GM13977 (cell line): ENCODE results near the gene MFSD2A.

Source experiments
- DNase-seq: peaks from one replicate; pipeline ENCODE4 v3.0.0; 2012; ENCODE audit warnings: low spot score
- CTCF ChIP-seq: IDR thresholded peaks from 2 replicates; pipeline ENCODE4 v1.5.1; 2012; ENCODE audit warnings: mild to moderate bottlenecking, control low read depth; ENCODE audit not compliant: insufficient read depth; ENCODE audit errors: extremely low read depth, missing control alignments
- in situ Hi-C: fragments of 300-500 bp; cut with MboI; formaldehyde crosslinking; loops from one replicate; pipeline ENCODE4 v1.12.0; 2022; ENCODE audit warnings: low sequenced_read_pairs, low pct_unique_long_range_greater_than_20kb, mixed read lengths, inconsistent platforms; ENCODE audit not compliant: unreplicated experiment

MFSD2A gene

DNA sequence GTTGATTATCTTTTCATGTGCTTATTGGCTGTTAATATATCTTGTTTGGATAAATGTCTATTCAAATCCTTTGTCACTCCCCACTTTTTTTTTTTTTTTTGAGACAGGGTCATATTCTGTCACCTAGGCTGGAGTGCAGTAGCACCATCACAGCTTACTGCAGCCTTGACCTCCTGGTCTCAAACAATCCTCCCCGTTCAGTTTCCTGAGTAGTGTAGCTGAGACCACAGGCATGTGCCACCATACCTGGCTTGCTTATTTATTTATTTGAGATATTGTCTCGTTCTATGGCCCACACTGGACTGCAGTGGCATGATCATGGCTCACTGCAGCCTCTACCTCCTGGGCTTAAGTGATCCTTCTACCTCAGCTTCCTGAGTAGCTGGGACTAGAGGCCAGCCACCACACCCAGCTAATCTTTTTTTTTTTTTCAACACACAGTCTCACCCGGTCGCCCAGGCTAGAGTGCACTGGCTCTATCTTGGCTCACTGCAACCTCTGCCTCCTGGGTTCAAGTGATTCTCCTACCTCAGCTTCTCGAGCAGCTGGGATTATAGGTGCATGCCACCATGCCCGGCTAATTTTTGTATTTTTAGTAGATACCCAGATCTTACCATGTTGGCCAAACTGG is 39.3 kb upstream of the MFSD2A start:
- TF ChIP-seq CTCF: no peak
- in situ Hi-C loops: loop anchor here (5.0 kb wide), 1 partner anchor 122 kb away; no protein-coding TSS in a partner anchor
- DNase-seq: no peak

DNA sequence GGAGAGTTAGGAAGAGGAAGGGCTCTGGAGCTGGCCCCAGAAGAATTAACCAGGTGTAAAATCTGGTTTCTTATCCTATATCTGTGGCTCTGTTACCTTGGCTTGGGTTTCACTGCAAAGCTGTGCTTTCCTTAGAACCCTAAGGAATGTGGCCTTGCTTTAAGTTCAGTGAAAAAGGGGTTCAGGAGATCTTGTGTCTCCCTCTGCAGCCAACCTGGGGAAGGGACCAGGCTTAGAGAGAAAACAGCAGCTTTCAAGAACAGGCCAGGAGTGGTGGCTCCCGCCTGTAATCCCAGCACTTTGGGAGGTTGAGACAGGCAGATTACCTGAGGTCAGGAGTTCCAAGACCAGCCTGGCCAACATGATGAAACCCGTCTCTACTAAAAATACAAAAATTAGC is 37.1 kb upstream of the MFSD2A start:
- no peak for TF ChIP-seq CTCF
- no peak for DNase-seq
- in situ Hi-C loops: loop anchor here (5.0 kb wide), 1 partner anchor 119 kb away; no protein-coding TSS in a partner anchor

GRCh38 chr1:39919545-39919944 is 35.4 kb upstream of the MFSD2A start:
- TF ChIP-seq CTCF: peak; percentile 78
- in situ Hi-C loops: loop anchor here (5.0 kb wide), 1 partner anchor 118 kb away; no protein-coding TSS in a partner anchor
- peak; percentile 86 for DNase-seq

GRCh38 chr1:39922251-39922688 is 32.7 kb upstream of the MFSD2A start:
- no peak for DNase-seq

DNA sequence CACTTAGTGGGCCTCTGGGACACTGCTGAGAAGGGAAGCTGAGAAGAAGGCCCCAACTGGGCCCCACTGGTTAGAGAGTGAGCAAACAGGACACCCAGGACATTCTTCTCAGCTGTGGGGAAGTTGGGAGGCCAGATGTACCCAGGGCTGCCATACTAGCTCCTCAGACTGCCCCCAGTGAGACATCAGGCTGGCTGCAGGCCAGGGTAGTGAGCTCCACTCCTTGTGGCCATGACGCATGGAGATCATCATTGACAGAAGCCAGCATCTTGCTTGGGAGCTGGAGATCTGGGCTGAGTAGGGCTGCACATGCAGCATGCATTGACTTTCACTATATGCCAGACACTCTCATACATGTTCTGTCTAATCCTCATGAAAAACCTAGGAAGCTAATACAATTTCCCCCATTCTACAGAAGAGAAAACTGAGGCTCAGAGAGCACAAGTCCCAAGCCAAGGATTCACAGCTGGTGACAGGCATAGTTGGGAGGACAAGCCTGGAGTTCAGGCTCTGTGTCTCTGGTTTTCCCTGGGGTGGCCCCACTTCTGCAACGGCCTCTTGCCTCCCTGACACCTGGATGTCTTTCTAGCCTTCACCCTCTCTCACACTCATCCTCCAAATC is 29.1 kb upstream of the MFSD2A start:
- in situ Hi-C loops: no loop called here
- TF ChIP-seq CTCF: no peak
- no peak for DNase-seq

More at GRCh38 chr1:39922251-39922688, 32.7 kb upstream of the MFSD2A start:
- no peak for TF ChIP-seq CTCF
- in situ Hi-C loops: no loop called here

DNA sequence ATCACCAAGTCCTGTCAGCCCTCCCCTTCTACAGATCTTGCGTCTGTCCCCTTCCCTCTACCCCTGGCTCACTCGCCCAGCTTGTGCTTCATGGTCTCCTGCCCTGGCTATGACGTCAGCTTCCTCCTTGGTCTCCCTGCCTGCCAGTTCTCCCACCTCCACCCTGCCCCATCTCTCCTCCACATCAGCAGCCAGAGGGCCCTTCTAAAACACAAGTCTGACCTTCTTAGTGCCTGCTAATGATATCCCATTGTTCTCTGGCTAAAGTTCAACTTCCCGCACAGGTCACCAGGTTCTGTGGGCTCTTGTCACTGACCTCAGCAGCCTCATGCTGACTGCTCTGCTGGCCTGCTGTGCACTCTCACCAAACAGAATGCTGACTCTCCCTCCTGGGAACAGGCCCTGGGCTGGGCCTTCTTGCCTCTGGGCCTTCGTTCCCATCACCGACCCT is 28.6 kb upstream of the MFSD2A start:
- DNase-seq: no peak
- no peak for TF ChIP-seq CTCF
- in situ Hi-C loops: no loop called here
